Aorta (tissue), 4 donors: Measurements from ENCODE around the gene LONRF2. TPM values are rescaled to one million over a fixed set of nuclear protein-coding genes. Genes with fewer than 3 reads are reported as not detected.

ENCODE experiments used
- polyA plus RNA-seq, 2 donors: library from polyadenylated mRNA; stranded (reverse); fragments of 200-250 nt; gene quantifications; one replicate each; pipeline ENCODE4 v1.2.3, GENCODE V29; 2013
- total RNA-seq, 2 donors: library from RNA; stranded (reverse); fragmentation: NEBNext Ultra II Directional; extraction: Animal tissue kit (Norgen Biotek cat#: 25700); gene quantifications; one replicate each; pipeline ENCODE4 v1.2.1, GENCODE V29; 2021
- donor health status: healthy with polysubstance abuse.
- donor health status: Bipolar disorder and iron deficiency.
- donor health status: DM: no; HTN: no; CAD: no.
- donor health status: DM: yes; HTN: yes; CAD: no.

The LONRF2 gene
- total and polyA plus RNA-seq, 4 donors, result 0.43 to 10.9 (median 5.5) TPM

Other genes starting within 250 kb of the LONRF2 start
- 10 to 100 TPM; 10.6 to 15.7 TPM for gene AFF3, start 179.9 kb downstream of the LONRF2 start, total RNA-seq
- gene AFF3, start 179.9 kb downstream of the LONRF2 start, polyA plus RNA-seq, result under 1 TPM; 0.25 to 0.41 TPM
- 1 to 10 TPM; 6.0 to 6.7 TPM for gene CHST10, start 95.2 kb upstream of the LONRF2 start, total RNA-seq
- gene CHST10, start 95.2 kb upstream of the LONRF2 start, polyA plus RNA-seq, result 1 to 10 TPM; 2.1 to 3.9 TPM
- gene NMS, start 148.0 kb upstream of the LONRF2 start, total RNA-seq, result not detected
- not detected for gene NMS, start 148.0 kb upstream of the LONRF2 start, polyA plus RNA-seq
- 10 to 100 TPM; 15.8 to 24.7 TPM for gene PDCL3, start 240.5 kb upstream of the LONRF2 start, total RNA-seq
- 10 to 100 TPM; 18.0 to 50.8 TPM for gene PDCL3, start 240.5 kb upstream of the LONRF2 start, polyA plus RNA-seq